ENCODE results near the gene ITPK1.

Gene ITPK1

GRCh38 chr14:93033983-93034670 lies 81.6 kb downstream of the ITPK1 start:
- DNase-seq (ENCODE audit: insufficient read length) (peak; percentile 83), FAIRE-seq (peak; percentile 71)
- TF ChIP-seq POLR2A (IDR thresholded peaks at IDR 0.05; ENCODE audit: low read depth, low read length) (no peak), TAF1 (IDR thresholded peaks at IDR 0.05; ENCODE audit: borderline replicate concordance, low read depth, low read length) (no peak), POLR2AphosphoS5 (IDR thresholded peaks at IDR 0.05; ENCODE audit: low read depth, low read length) (no peak)

- FAIRE-seq (no peak), DNase-seq (ENCODE audit: insufficient read length) (no peak)
- no peak for TF ChIP-seq POLR2A (IDR thresholded peaks at IDR 0.05; ENCODE audit: low read depth, low read length)
Measured at GRCh38 chr14:93033084-93033982, 82.4 kb downstream of the ITPK1 start.

- FAIRE-seq (peak; percentile 50), DNase-seq (ENCODE audit: insufficient read length) (no peak)
- TF ChIP-seq TAF1 (IDR thresholded peaks at IDR 0.05; ENCODE audit: borderline replicate concordance, low read depth, low read length): no peak
- no peak for TF ChIP-seq POLR2A (IDR thresholded peaks at IDR 0.05; ENCODE audit: low read depth, low read length)
- TF ChIP-seq POLR2AphosphoS5 (IDR thresholded peaks at IDR 0.05; ENCODE audit: low read depth, low read length): no peak
Measured at GRCh38 chr14:93032421-93032936, 83.2 kb downstream of the ITPK1 start.

GRCh38 chr14:93031505-93032315 lies 84.0 kb downstream of the ITPK1 start:
- DNase-seq (ENCODE audit: insufficient read length) (no peak), FAIRE-seq (no peak)
- no peak for TF ChIP-seq TAF1 (IDR thresholded peaks at IDR 0.05; ENCODE audit: borderline replicate concordance, low read depth, low read length)
- no peak for TF ChIP-seq POLR2AphosphoS5 (IDR thresholded peaks at IDR 0.05; ENCODE audit: low read depth, low read length)
- TF ChIP-seq POLR2A (IDR thresholded peaks at IDR 0.05; ENCODE audit: low read depth, low read length): no peak

DNA sequence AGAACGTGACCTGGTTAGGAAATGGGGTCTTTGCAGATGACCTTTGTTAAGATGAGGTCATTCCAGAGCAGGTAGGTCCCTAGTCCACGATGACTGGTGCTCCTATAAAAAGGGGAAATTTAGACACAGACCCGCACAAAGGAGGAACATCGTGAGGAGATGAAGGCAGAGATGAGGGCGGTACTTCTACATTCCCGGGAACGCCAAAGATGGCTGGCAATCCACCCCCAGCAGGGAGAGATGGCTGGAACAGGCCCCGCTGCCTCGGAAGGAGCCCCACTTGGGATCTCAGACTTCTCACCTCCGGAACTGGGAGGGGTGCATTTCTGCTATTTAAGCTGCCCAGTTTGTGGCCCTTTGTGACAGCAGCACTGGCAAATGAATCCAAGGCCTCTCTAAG lies 85.0 kb downstream of the ITPK1 start:
- DNase-seq (ENCODE audit: insufficient read length): no peak
- TF ChIP-seq POLR2AphosphoS5 (IDR thresholded peaks at IDR 0.05; ENCODE audit: low read depth, low read length) (no peak), TAF1 (IDR thresholded peaks at IDR 0.05; ENCODE audit: borderline replicate concordance, low read depth, low read length) (no peak), POLR2A (IDR thresholded peaks at IDR 0.05; ENCODE audit: low read depth, low read length) (no peak)
- FAIRE-seq: no peak

GRCh38 chr14:93029911-93030508 lies 85.7 kb downstream of the ITPK1 start:
- DNase-seq (ENCODE audit: insufficient read length): no peak
- TF ChIP-seq POLR2A (IDR thresholded peaks at IDR 0.05; ENCODE audit: low read depth, low read length) (no peak), TAF1 (IDR thresholded peaks at IDR 0.05; ENCODE audit: borderline replicate concordance, low read depth, low read length) (no peak), POLR2AphosphoS5 (IDR thresholded peaks at IDR 0.05; ENCODE audit: low read depth, low read length) (no peak)
- FAIRE-seq: no peak

- FAIRE-seq (no peak), DNase-seq (ENCODE audit: insufficient read length) (no peak)
- TF ChIP-seq POLR2AphosphoS5 (IDR thresholded peaks at IDR 0.05; ENCODE audit: low read depth, low read length): no peak
- TF ChIP-seq TAF1 (IDR thresholded peaks at IDR 0.05; ENCODE audit: borderline replicate concordance, low read depth, low read length): no peak
- no peak for TF ChIP-seq POLR2A (IDR thresholded peaks at IDR 0.05; ENCODE audit: low read depth, low read length)
Measured at GRCh38 chr14:93029417-93029816, 86.3 kb downstream of the ITPK1 start.

GRCh38 chr14:93028724-93029076 lies 87.0 kb downstream of the ITPK1 start:
- DNase-seq (ENCODE audit: insufficient read length) (no peak), FAIRE-seq (no peak)
- no peak for TF ChIP-seq POLR2AphosphoS5 (IDR thresholded peaks at IDR 0.05; ENCODE audit: low read depth, low read length)
- TF ChIP-seq POLR2A (IDR thresholded peaks at IDR 0.05; ENCODE audit: low read depth, low read length): no peak
- TF ChIP-seq TAF1 (IDR thresholded peaks at IDR 0.05; ENCODE audit: borderline replicate concordance, low read depth, low read length): no peak

GRCh38 chr14:93027810-93028723 lies 87.7 kb downstream of the ITPK1 start:
- DNase-seq (ENCODE audit: insufficient read length): no peak
- TF ChIP-seq TAF1 (IDR thresholded peaks at IDR 0.05; ENCODE audit: borderline replicate concordance, low read depth, low read length) (no peak), POLR2AphosphoS5 (IDR thresholded peaks at IDR 0.05; ENCODE audit: low read depth, low read length) (no peak), POLR2A (IDR thresholded peaks at IDR 0.05; ENCODE audit: low read depth, low read length) (no peak)
- no peak for FAIRE-seq

GRCh38 chr14:93026339-93026738 lies 89.4 kb downstream of the ITPK1 start:
- FAIRE-seq (no peak), DNase-seq (ENCODE audit: insufficient read length) (no peak)
- TF ChIP-seq POLR2AphosphoS5 (IDR thresholded peaks at IDR 0.05; ENCODE audit: low read depth, low read length): no peak
- no peak for TF ChIP-seq TAF1 (IDR thresholded peaks at IDR 0.05; ENCODE audit: borderline replicate concordance, low read depth, low read length)
- TF ChIP-seq POLR2A (IDR thresholded peaks at IDR 0.05; ENCODE audit: low read depth, low read length): no peak

Data from GM12892 (cell line).